WTC11 (cell line): Measurements from ENCODE around the gene NLRP3. TPM values are rescaled to one million over a fixed set of nuclear protein-coding genes. Genes with fewer than 3 reads are reported as not detected.

Experiments used
- ATAC-seq: fragments of 200-7000 bp; cut with Tn5 transposase; 2 replicates; pipeline ENCODE4 v1.10.0; 2021; ENCODE audit warnings: mild to moderate bottlenecking, moderate library complexity
- CTCF ChIA-PET: fragments of 300-600 bp; sonication (Branson Sonifier 250); formaldehyde crosslinking; loops from one replicate; lab custom pipeline; 2021; ENCODE audit warnings: antibody characterized with exemption; lab: Charles Lee
- POLR2A ChIA-PET: fragments of 350-600 bp; sonication (Branson Sonifier 250); formaldehyde crosslinking; loops from one replicate; lab custom pipeline; 2021; ENCODE audit warnings: antibody characterized with exemption; lab: Charles Lee
- DNase-seq: peaks from one replicate; pipeline ENCODE4 v3.0.0; 2021; ENCODE audit warnings: low spot score
- H3K27ac Mint-ChIP-seq: 2 replicates; pipeline ENCODE4 v1.8.0; 2021; ENCODE audit warnings: mixed read lengths
- H3K27me3 Mint-ChIP-seq: 2 replicates; pipeline ENCODE4 v1.8.0; 2021; ENCODE audit warnings: low read depth, mild to moderate bottlenecking, moderate library complexity, mixed read lengths
- H3K36me3 Mint-ChIP-seq: 2 replicates; pipeline ENCODE4 v1.8.0; 2021; ENCODE audit warnings: mixed read lengths
- H3K4me1 Mint-ChIP-seq: 2 replicates; pipeline ENCODE4 v1.8.0; 2022; ENCODE audit warnings: mixed read lengths
- H3K4me3 Mint-ChIP-seq: 2 replicates; pipeline ENCODE4 v1.8.0; 2021; ENCODE audit warnings: mild to moderate bottlenecking, moderate library complexity, mixed read lengths
- H3K9me3 Mint-ChIP-seq: 2 replicates; pipeline ENCODE4 v1.8.0; 2021; ENCODE audit warnings: mixed read lengths
- EMX1 ChIP-seq: fragments of 250-450 bp; sonication (Bioruptor Pico); IDR thresholded peaks from 2 replicates; pipeline ENCODE4 v1.8.0; 2021; ENCODE audit warnings: mild to moderate bottlenecking
- ESRRA ChIP-seq: sonication (generic); formaldehyde crosslinking; IDR thresholded peaks from 2 replicates; pipeline ENCODE4 v1.8.1; 2022; ENCODE audit warnings: mild to moderate bottlenecking, missing genetic modification reagents, borderline replicate concordance
- HMGA2 ChIP-seq: fragments of 250-450 bp; sonication (Bioruptor Pico); IDR thresholded peaks from 2 replicates; pipeline ENCODE4 v1.4.0; 2021; ENCODE audit warnings: mild to moderate bottlenecking, moderate library complexity
- IRF2 ChIP-seq: sonication (generic); formaldehyde crosslinking; IDR thresholded peaks from 2 replicates; pipeline ENCODE4 v1.8.0; 2022; ENCODE audit warnings: low read depth, missing genetic modification reagents, borderline replicate concordance
- JAZF1 ChIP-seq: fragments of 250-450 bp; sonication (Bioruptor Pico); IDR thresholded peaks from 2 replicates; pipeline ENCODE4 v1.9.0; 2021; ENCODE audit warnings: moderate library complexity, mild to moderate bottlenecking, inconsistent platforms
- MXD4 ChIP-seq: fragments of 250-450 bp; sonication (Bioruptor Pico); IDR thresholded peaks from 2 replicates; pipeline ENCODE4 v1.8.0; 2021; ENCODE audit warnings: mild to moderate bottlenecking, moderate library complexity, borderline replicate concordance
- NFYB ChIP-seq: sonication (generic); formaldehyde crosslinking; conservative IDR thresholded peaks from 2 replicates; pipeline ENCODE4 v1.8.0; 2022; ENCODE audit warnings: low read depth, missing genetic modification reagents
- NR2C2 ChIP-seq: sonication (generic); formaldehyde crosslinking; IDR thresholded peaks from 2 replicates; pipeline ENCODE4 v1.8.0; 2022; ENCODE audit warnings: mild to moderate bottlenecking, missing genetic modification reagents
- OVOL2 ChIP-seq: fragments of 250-450 bp; sonication (Bioruptor Pico); IDR thresholded peaks from 2 replicates; pipeline ENCODE4 v1.9.0; 2021; ENCODE audit warnings: mild to moderate bottlenecking, borderline replicate concordance
- SMAD3 ChIP-seq: sonication (generic); formaldehyde crosslinking; IDR thresholded peaks from 2 replicates; pipeline ENCODE4 v1.8.0; 2022; ENCODE audit warnings: missing genetic modification reagents, mild to moderate bottlenecking, borderline replicate concordance
- TP53 ChIP-seq: sonication (generic); formaldehyde crosslinking; IDR thresholded peaks from 2 replicates; pipeline ENCODE4 v1.8.1; 2023; ENCODE audit warnings: mild to moderate bottlenecking, missing genetic modification reagents
- ZNF138 ChIP-seq: sonication (generic); formaldehyde crosslinking; conservative IDR thresholded peaks from 2 replicates; pipeline ENCODE4 v1.8.1; 2022; ENCODE audit warnings: mild to moderate bottlenecking, moderate library complexity, missing genetic modification reagents
- ZNF263 ChIP-seq: sonication (generic); formaldehyde crosslinking; IDR thresholded peaks from 2 replicates; pipeline ENCODE4 v1.8.1; 2022; ENCODE audit warnings: low read depth, mild to moderate bottlenecking, moderate library complexity, missing genetic modification reagents
- total RNA-seq: library from RNA; stranded (reverse); gene quantifications from 3 replicates; pipeline ENCODE4 v1.2.3, GENCODE V29; 2021
- TF ChIP-seq, protein P1 (sequence below): sonication (generic); formaldehyde crosslinking; IDR thresholded peaks from 2 replicates; pipeline ENCODE4 v1.8.0; 2023; ENCODE audit warnings: missing genetic modification reagents, mild to moderate bottlenecking, borderline replicate concordance
- TF ChIP-seq, protein P2 (sequence below): sonication (generic); formaldehyde crosslinking; IDR thresholded peaks from 2 replicates; pipeline ENCODE4 v1.8.0; 2022; ENCODE audit warnings: mild to moderate bottlenecking, missing genetic modification reagents
- TF ChIP-seq, protein P3 (sequence below): sonication (generic); formaldehyde crosslinking; IDR thresholded peaks from 2 replicates; pipeline ENCODE4 v1.8.1; 2023; ENCODE audit warnings: mild to moderate bottlenecking, moderate library complexity, missing genetic modification reagents
- TF ChIP-seq, protein P4 (sequence below): sonication (generic); formaldehyde crosslinking; IDR thresholded peaks from 2 replicates; pipeline ENCODE4 v1.8.1; 2022; ENCODE audit warnings: mild to moderate bottlenecking, missing genetic modification reagents, moderate library complexity, borderline replicate concordance
- TF ChIP-seq, protein P5 (sequence below): sonication (generic); formaldehyde crosslinking; IDR thresholded peaks from 2 replicates; pipeline ENCODE4 v1.8.0; 2022; ENCODE audit warnings: mild to moderate bottlenecking, missing genetic modification reagents
- TF ChIP-seq, protein P6 (sequence below): sonication (generic); formaldehyde crosslinking; IDR thresholded peaks from 2 replicates; pipeline ENCODE4 v1.8.1; 2023; ENCODE audit warnings: mild to moderate bottlenecking, missing genetic modification reagents

The NLRP3 gene
- total RNA-seq, 1 experiment from 2014 or later, result 0.11 TPM

DNA sequence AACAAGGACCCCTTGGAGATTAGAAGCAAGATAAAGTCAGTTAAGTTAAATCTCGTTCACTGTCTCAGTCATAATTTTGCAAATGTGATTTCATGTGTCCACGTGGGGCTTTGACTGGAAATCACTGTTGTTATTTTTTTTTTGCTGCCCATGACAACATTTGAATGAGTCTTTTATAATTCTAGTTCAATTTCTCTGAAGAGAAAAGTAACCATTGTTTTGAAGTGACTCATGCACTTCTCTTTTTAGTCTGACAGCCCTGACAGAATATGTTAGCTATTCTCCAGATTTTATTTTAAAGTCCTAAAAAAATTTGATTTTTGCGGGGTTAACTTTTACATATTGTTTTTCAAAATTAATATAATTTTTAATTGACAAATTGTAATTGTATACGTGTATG lies 30.7 kb upstream of the NLRP3 start (continued):
- TF ChIP-seq, protein P1, sequence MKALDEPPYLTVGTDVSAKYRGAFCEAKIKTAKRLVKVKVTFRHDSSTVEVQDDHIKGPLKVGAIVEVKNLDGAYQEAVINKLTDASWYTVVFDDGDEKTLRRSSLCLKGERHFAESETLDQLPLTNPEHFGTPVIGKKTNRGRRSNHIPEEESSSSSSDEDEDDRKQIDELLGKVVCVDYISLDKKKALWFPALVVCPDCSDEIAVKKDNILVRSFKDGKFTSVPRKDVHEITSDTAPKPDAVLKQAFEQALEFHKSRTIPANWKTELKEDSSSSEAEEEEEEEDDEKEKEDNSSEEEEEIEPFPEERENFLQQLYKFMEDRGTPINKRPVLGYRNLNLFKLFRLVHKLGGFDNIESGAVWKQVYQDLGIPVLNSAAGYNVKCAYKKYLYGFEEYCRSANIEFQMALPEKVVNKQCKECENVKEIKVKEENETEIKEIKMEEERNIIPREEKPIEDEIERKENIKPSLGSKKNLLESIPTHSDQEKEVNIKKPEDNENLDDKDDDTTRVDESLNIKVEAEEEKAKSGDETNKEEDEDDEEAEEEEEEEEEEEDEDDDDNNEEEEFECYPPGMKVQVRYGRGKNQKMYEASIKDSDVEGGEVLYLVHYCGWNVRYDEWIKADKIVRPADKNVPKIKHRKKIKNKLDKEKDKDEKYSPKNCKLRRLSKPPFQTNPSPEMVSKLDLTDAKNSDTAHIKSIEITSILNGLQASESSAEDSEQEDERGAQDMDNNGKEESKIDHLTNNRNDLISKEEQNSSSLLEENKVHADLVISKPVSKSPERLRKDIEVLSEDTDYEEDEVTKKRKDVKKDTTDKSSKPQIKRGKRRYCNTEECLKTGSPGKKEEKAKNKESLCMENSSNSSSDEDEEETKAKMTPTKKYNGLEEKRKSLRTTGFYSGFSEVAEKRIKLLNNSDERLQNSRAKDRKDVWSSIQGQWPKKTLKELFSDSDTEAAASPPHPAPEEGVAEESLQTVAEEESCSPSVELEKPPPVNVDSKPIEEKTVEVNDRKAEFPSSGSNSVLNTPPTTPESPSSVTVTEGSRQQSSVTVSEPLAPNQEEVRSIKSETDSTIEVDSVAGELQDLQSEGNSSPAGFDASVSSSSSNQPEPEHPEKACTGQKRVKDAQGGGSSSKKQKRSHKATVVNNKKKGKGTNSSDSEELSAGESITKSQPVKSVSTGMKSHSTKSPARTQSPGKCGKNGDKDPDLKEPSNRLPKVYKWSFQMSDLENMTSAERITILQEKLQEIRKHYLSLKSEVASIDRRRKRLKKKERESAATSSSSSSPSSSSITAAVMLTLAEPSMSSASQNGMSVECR (CRISPR knock-in tag), result no peak
- no peak for TF ChIP-seq TP53
- TF ChIP-seq, protein P2, sequence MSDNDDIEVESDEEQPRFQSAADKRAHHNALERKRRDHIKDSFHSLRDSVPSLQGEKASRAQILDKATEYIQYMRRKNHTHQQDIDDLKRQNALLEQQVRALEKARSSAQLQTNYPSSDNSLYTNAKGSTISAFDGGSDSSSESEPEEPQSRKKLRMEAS (CRISPR knock-in tag), result no peak
- no peak for TF ChIP-seq EMX1

DNA sequence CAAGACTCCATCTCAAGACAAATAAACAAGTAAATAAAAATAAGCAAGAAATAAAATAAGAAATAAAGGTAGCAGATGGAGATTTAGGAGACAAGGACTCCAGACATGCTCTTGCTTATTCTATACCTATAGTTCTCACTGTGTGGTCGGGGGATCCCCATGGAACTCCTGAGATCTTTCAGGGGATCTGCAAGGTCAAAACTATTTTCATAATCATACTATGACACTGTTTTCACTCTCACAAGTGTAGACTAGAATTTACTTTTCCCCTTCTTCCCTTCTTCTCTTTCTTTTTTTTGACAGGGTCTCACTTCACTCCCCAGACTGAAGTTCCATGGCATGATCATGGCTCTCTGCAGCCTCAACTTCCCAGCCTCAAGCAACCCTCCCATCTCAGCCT lies 29.8 kb upstream of the NLRP3 start:
- TF ChIP-seq, protein P3, sequence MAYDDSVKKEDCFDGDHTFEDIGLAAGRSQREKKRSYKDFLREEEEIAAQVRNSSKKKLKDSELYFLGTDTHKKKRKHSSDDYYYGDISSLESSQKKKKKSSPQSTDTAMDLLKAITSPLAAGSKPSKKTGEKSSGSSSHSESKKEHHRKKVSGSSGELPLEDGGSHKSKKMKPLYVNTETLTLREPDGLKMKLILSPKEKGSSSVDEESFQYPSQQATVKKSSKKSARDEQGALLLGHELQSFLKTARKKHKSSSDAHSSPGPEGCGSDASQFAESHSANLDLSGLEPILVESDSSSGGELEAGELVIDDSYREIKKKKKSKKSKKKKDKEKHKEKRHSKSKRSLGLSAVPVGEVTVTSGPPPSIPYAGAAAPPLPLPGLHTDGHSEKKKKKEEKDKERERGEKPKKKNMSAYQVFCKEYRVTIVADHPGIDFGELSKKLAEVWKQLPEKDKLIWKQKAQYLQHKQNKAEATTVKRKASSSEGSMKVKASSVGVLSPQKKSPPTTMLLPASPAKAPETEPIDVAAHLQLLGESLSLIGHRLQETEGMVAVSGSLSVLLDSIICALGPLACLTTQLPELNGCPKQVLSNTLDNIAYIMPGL (CRISPR knock-in tag), result no peak
- TF ChIP-seq NFYB (CRISPR knock-in tag) (no peak), NR2C2 (no peak), OVOL2 (CRISPR knock-in tag) (no peak), SMAD3 (no peak), IRF2 (CRISPR knock-in tag) (no peak), JAZF1 (CRISPR knock-in tag) (no peak), ESRRA (CRISPR knock-in tag) (no peak), ZNF263 (CRISPR knock-in tag) (no peak), MXD4 (CRISPR knock-in tag) (no peak), ZNF138 (CRISPR knock-in tag) (no peak), HMGA2 (CRISPR knock-in tag) (no peak)
- TF ChIP-seq, protein P4, sequence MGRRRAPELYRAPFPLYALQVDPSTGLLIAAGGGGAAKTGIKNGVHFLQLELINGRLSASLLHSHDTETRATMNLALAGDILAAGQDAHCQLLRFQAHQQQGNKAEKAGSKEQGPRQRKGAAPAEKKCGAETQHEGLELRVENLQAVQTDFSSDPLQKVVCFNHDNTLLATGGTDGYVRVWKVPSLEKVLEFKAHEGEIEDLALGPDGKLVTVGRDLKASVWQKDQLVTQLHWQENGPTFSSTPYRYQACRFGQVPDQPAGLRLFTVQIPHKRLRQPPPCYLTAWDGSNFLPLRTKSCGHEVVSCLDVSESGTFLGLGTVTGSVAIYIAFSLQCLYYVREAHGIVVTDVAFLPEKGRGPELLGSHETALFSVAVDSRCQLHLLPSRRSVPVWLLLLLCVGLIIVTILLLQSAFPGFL, result no peak
- TF ChIP-seq, protein P5, sequence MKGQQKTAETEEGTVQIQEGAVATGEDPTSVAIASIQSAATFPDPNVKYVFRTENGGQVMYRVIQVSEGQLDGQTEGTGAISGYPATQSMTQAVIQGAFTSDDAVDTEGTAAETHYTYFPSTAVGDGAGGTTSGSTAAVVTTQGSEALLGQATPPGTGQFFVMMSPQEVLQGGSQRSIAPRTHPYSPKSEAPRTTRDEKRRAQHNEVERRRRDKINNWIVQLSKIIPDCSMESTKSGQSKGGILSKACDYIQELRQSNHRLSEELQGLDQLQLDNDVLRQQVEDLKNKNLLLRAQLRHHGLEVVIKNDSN (CRISPR knock-in tag), result no peak
- TF ChIP-seq, protein P2 (CRISPR knock-in tag), result no peak
- TF ChIP-seq, protein P6, sequence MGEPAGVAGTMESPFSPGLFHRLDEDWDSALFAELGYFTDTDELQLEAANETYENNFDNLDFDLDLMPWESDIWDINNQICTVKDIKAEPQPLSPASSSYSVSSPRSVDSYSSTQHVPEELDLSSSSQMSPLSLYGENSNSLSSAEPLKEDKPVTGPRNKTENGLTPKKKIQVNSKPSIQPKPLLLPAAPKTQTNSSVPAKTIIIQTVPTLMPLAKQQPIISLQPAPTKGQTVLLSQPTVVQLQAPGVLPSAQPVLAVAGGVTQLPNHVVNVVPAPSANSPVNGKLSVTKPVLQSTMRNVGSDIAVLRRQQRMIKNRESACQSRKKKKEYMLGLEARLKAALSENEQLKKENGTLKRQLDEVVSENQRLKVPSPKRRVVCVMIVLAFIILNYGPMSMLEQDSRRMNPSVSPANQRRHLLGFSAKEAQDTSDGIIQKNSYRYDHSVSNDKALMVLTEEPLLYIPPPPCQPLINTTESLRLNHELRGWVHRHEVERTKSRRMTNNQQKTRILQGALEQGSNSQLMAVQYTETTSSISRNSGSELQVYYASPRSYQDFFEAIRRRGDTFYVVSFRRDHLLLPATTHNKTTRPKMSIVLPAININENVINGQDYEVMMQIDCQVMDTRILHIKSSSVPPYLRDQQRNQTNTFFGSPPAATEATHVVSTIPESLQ (CRISPR knock-in tag), result no peak
- Mint-ChIP-seq H3K9me3 (peaks cover 32% of the 10 kb centered on the region), H3K4me3 (no peak overlapping the region), H3K36me3 (peaks cover 30% of the 10 kb centered on the region), H3K27me3 (peaks cover 27% of the 10 kb centered on the region), H3K27ac (no peak overlapping the region), H3K4me1 (peaks cover 26% of the 10 kb centered on the region)
- DNase-seq (no peak), ATAC-seq (no peak)
- CTCF ChIA-PET, result interaction anchor here (1.7 to 2.4 kb wide), 3 partner anchors 9 to 267 kb away, joined by 4 to 21 read pairs (median 7); no protein-coding TSS in a partner anchor
- POLR2A ChIA-PET, result no interaction called here
